Loucy (cell line): ENCODE results near the gene TRPV5.
"Not testable (repeated sequence)": the region's sequence is repeated elsewhere in the genome, so short reads cannot be mapped to it uniquely, and the experiment has no call there.

Source experiments
- H2AFZ ChIP-seq: fragments of 200-600 bp; sonication (generic); 2 replicates; pipeline ENCODE4 v1.6.0; 2016; ENCODE audit warnings: antibody characterized with exemption, mild to moderate bottlenecking, low read length, moderate library complexity
- H3F3A ChIP-seq: fragments of 200-600 bp; 2 replicates; pipeline ENCODE4 v1.6.0; 2016; ENCODE audit warnings: antibody characterized with exemption, low read depth, mild to moderate bottlenecking
- H3K27me3 ChIP-seq: fragments of 200-600 bp; sonication (generic); 2 replicates; pipeline ENCODE4 v1.6.1; 2014; ENCODE audit warnings: low read length, mild to moderate bottlenecking; ENCODE audit not compliant: insufficient read depth, poor library complexity, severe bottlenecking
- H3K36me3 ChIP-seq: fragments of 200-600 bp; sonication (generic); 2 replicates; pipeline ENCODE4 v1.6.1; 2016; ENCODE audit warnings: low read length; ENCODE audit not compliant: insufficient read depth
- H3K4me1 ChIP-seq: fragments of 200-600 bp; sonication (generic); 2 replicates; pipeline ENCODE4 v1.5.1; 2014; ENCODE audit warnings: low read length, mild to moderate bottlenecking; ENCODE audit not compliant: insufficient read depth, poor library complexity, severe bottlenecking
- H3K4me2 ChIP-seq: fragments of 200-600 bp; sonication (generic); 2 replicates; pipeline ENCODE4 v1.6.0; 2014; ENCODE audit warnings: antibody characterized with exemption, low read length, low read depth, mild to moderate bottlenecking; ENCODE audit not compliant: poor library complexity, severe bottlenecking
- H3K4me3 ChIP-seq: fragments of 200-600 bp; sonication (generic); 2 replicates; pipeline ENCODE4 v1.5.1; 2014; ENCODE audit warnings: low read length, mild to moderate bottlenecking, mixed read lengths; ENCODE audit not compliant: poor library complexity, severe bottlenecking
- H3K79me2 ChIP-seq: fragments of 200-600 bp; sonication (generic); 2 replicates; pipeline ENCODE4 v1.6.1; 2014; ENCODE audit warnings: low read length; ENCODE audit not compliant: insufficient read depth
- H3K9ac ChIP-seq: fragments of 200-600 bp; sonication (generic); 2 replicates; pipeline ENCODE4 v1.6.0; 2014; ENCODE audit warnings: mild to moderate bottlenecking, low read depth, low read length, moderate library complexity; ENCODE audit not compliant: poor library complexity, severe bottlenecking
- H3K9me2 ChIP-seq: fragments of 200-600 bp; sonication (generic); replicated peaks from 2 replicates; pipeline ENCODE4 v1.6.1; 2016; ENCODE audit warnings: low read depth, low read length, mixed read lengths
- H3K9me3 ChIP-seq: fragments of 200-600 bp; sonication (generic); 2 replicates; pipeline ENCODE4 v1.6.1; 2014; ENCODE audit warnings: mild to moderate bottlenecking, antibody characterized with exemption, low read length, low read depth; ENCODE audit not compliant: insufficient read depth
- H4K20me1 ChIP-seq: fragments of 200-600 bp; sonication (generic); 2 replicates; pipeline ENCODE4 v1.6.0; 2014; ENCODE audit warnings: antibody characterized with exemption, low read length, mild to moderate bottlenecking; ENCODE audit not compliant: insufficient read depth, poor library complexity, severe bottlenecking
- EZH2phosphoT487 ChIP-seq: fragments of 200-600 bp; IDR thresholded peaks from 2 replicates; pipeline ENCODE4 v1.6.1; 2018; ENCODE audit warnings: antibody characterized with exemption, mild to moderate bottlenecking, moderate library complexity, borderline replicate concordance
- TF ChIP-seq, protein P1 (sequence below): fragments of 200-600 bp; sonication (generic); conservative IDR thresholded peaks from 2 replicates; pipeline ENCODE4 v1.5.1; 2014; ENCODE audit warnings: mild to moderate bottlenecking, antibody characterized with exemption, low read length

TRPV5 gene

GRCh38 chr7:142933624-142934023, at the start of gene TRPV5:
TRPV5 (minus strand) TSS chr7:142933746; CDS start chr7:142933459, 287 bp downstream.
- Histone ChIP-seq H3F3A (no peaks in the 10 kb centered on the region), H3K9ac (no peak within 1 kb of the TSS), H2AFZ (no peak within 1 kb of the TSS), H3K79me2 (no peaks in the 10 kb centered on the region), H3K36me3 (no peaks in the 10 kb centered on the region), H3K4me3 (no peak within 1 kb of the TSS), H3K27me3 (no peaks in the 10 kb centered on the region), H3K9me2 (no peaks in the 10 kb centered on the region), H3K9me3 (no peaks in the 10 kb centered on the region), H3K4me2 (peak within 1 kb of the TSS; percentile 1), H4K20me1 (no peaks in the 10 kb centered on the region), H3K4me1 (peaks cover 13% of the 10 kb centered on the region)
- TF ChIP-seq, protein P1, sequence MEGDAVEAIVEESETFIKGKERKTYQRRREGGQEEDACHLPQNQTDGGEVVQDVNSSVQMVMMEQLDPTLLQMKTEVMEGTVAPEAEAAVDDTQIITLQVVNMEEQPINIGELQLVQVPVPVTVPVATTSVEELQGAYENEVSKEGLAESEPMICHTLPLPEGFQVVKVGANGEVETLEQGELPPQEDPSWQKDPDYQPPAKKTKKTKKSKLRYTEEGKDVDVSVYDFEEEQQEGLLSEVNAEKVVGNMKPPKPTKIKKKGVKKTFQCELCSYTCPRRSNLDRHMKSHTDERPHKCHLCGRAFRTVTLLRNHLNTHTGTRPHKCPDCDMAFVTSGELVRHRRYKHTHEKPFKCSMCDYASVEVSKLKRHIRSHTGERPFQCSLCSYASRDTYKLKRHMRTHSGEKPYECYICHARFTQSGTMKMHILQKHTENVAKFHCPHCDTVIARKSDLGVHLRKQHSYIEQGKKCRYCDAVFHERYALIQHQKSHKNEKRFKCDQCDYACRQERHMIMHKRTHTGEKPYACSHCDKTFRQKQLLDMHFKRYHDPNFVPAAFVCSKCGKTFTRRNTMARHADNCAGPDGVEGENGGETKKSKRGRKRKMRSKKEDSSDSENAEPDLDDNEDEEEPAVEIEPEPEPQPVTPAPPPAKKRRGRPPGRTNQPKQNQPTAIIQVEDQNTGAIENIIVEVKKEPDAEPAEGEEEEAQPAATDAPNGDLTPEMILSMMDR, result no peak
- no peak for TF ChIP-seq EZH2phosphoT487

- not testable (repeated sequence) for H2AFZ ChIP-seq, H3K4me3 ChIP-seq, H4K20me1 ChIP-seq, H3K4me2 ChIP-seq, H3K9me2 ChIP-seq, H3K4me1 ChIP-seq, H3F3A ChIP-seq, H3K9ac ChIP-seq, H3K27me3 ChIP-seq, H3K36me3 ChIP-seq, H3K79me2 ChIP-seq, H3K9me3 ChIP-seq
Measured at GRCh38 chr7:142978402-142978801, 44.9 kb upstream of the TRPV5 start.

GRCh38 chr7:142974626-142975025, 41.1 kb upstream of the TRPV5 start:
- Histone ChIP-seq H3K9ac (no peak overlapping the region), H3K27me3 (no peaks in the 10 kb centered on the region)

GRCh38 chr7:142969183-142969582, 35.6 kb upstream of the TRPV5 start:
- Histone ChIP-seq H3K4me1 (no peaks in the 10 kb centered on the region), H3K9me3 (no peaks in the 10 kb centered on the region), H3K36me3 (no peaks in the 10 kb centered on the region), H3K79me2 (no peaks in the 10 kb centered on the region), H3K4me2 (no peak overlapping the region), H2AFZ (no peak overlapping the region), H3K4me3 (no peak overlapping the region), H3K9me2 (no peaks in the 10 kb centered on the region), H3K9ac (no peak overlapping the region), H3K27me3 (no peaks in the 10 kb centered on the region), H4K20me1 (no peaks in the 10 kb centered on the region), H3F3A (no peaks in the 10 kb centered on the region)
- TF ChIP-seq EZH2phosphoT487, result no peak
- TF ChIP-seq, protein P1, result no peak

More at GRCh38 chr7:142974626-142975025, 41.1 kb upstream of the TRPV5 start:
- no peak overlapping the region for H2AFZ ChIP-seq
- H3K4me1 ChIP-seq, result no peaks in the 10 kb centered on the region
- H3K9me3 ChIP-seq, result 0 out of 2 replicates have a peak, but pooled peaks cover 4% of the 10 kb centered on the region
- H3K4me2 ChIP-seq, result no peak overlapping the region
- H3K36me3 ChIP-seq, result no peaks in the 10 kb centered on the region
- TF ChIP-seq, protein P1, result no peak
- no peak for TF ChIP-seq EZH2phosphoT487
- no peaks in the 10 kb centered on the region for H4K20me1 ChIP-seq
- H3K79me2 ChIP-seq, result no peaks in the 10 kb centered on the region
- H3F3A ChIP-seq, result no peaks in the 10 kb centered on the region
- H3K4me3 ChIP-seq, result no peak overlapping the region
- no peaks in the 10 kb centered on the region for H3K9me2 ChIP-seq
